ENCODE data around the gene TRIM63.

The TRIM63 gene

GRCh38 chr1:26066857-26067256 lies 573 bp downstream of the TRIM63 start:
- no peak overlapping the region for H3K4me3 ChIP-seq (ENCODE audit: low read depth, low read length)
- in situ Hi-C loops (cut with HindIII; ENCODE audit: low pct_ligation_motif_present, low sequenced_read_pairs), result no loop called here
- DNase-seq, result no peak
- H3K27me3 ChIP-seq (replicated peaks), result peaks cover 9% of the 10 kb centered on the region
- TF ChIP-seq CTCF (IDR thresholded peaks at IDR 0.05; ENCODE audit: low read depth, low read length, missing control alignments), result no peak
- H3K27ac ChIP-seq, result no peak overlapping the region
- no peaks in the 10 kb centered on the region for H3K36me3 ChIP-seq (replicated peaks)

- TF ChIP-seq CTCF (IDR thresholded peaks at IDR 0.05; ENCODE audit: low read depth, low read length, missing control alignments), result no peak
- no peak for DNase-seq
- peaks cover 9% of the 10 kb centered on the region for H3K27me3 ChIP-seq (replicated peaks)
Measured at GRCh38 chr1:26066160-26066559, 1.3 kb downstream of the TRIM63 start.

GRCh38 chr1:26064553-26064952 lies 2.9 kb downstream of the TRIM63 start:
- in situ Hi-C loops (cut with HindIII; ENCODE audit: low pct_ligation_motif_present, low sequenced_read_pairs), result no loop called here
- H3K27me3 ChIP-seq (replicated peaks), result peaks cover 15% of the 10 kb centered on the region
- DNase-seq, result no peak

More at GRCh38 chr1:26066160-26066559, 1.3 kb downstream of the TRIM63 start:
- in situ Hi-C loops (cut with HindIII; ENCODE audit: low pct_ligation_motif_present, low sequenced_read_pairs), result no loop called here
- no peak overlapping the region for H3K27ac ChIP-seq
- no peaks in the 10 kb centered on the region for H3K36me3 ChIP-seq (replicated peaks)
- H3K4me3 ChIP-seq (ENCODE audit: low read depth, low read length), result no peak overlapping the region

GRCh38 chr1:26060832-26061574 lies 6.4 kb downstream of the TRIM63 start:
- H3K27ac ChIP-seq, result no peak overlapping the region
- H3K36me3 ChIP-seq (replicated peaks), result no peaks in the 10 kb centered on the region
- no peak overlapping the region for H3K4me3 ChIP-seq (ENCODE audit: low read depth, low read length)
- DNase-seq, result no peak
- peaks cover 21% of the 10 kb centered on the region for H3K27me3 ChIP-seq (replicated peaks)
- in situ Hi-C loops (cut with HindIII; ENCODE audit: low pct_ligation_motif_present, low sequenced_read_pairs), result no loop called here
- TF ChIP-seq CTCF (IDR thresholded peaks at IDR 0.05; ENCODE audit: low read depth, low read length, missing control alignments), result no peak

More at GRCh38 chr1:26064553-26064952, 2.9 kb downstream of the TRIM63 start:
- Histone ChIP-seq H3K4me3 (ENCODE audit: low read depth, low read length) (no peak overlapping the region), H3K27ac (no peak overlapping the region), H3K36me3 (replicated peaks) (no peaks in the 10 kb centered on the region)
- no peak for TF ChIP-seq CTCF (IDR thresholded peaks at IDR 0.05; ENCODE audit: low read depth, low read length, missing control alignments)

GRCh38 chr1:26059906-26060305 lies 7.5 kb downstream of the TRIM63 start:
- in situ Hi-C loops (cut with HindIII; ENCODE audit: low pct_ligation_motif_present, low sequenced_read_pairs), result no loop called here
- H3K27me3 ChIP-seq (replicated peaks), result peaks cover 27% of the 10 kb centered on the region
- H3K36me3 ChIP-seq (replicated peaks), result no peaks in the 10 kb centered on the region
- no peak overlapping the region for H3K4me3 ChIP-seq (ENCODE audit: low read depth, low read length)
- TF ChIP-seq CTCF (IDR thresholded peaks at IDR 0.05; ENCODE audit: low read depth, low read length, missing control alignments), result no peak
- no peak for DNase-seq
- H3K27ac ChIP-seq, result no peak overlapping the region

Data from brain microvascular endothelial cell (primary cell).